ENCODE results near the gene FGF22. TPM values are rescaled to one million over a fixed set of nuclear protein-coding genes. Genes with fewer than 3 reads are reported as not detected.

Gene FGF22
- total RNA-seq, 1 donor from 2014 or later = 0.73 TPM

DNA sequence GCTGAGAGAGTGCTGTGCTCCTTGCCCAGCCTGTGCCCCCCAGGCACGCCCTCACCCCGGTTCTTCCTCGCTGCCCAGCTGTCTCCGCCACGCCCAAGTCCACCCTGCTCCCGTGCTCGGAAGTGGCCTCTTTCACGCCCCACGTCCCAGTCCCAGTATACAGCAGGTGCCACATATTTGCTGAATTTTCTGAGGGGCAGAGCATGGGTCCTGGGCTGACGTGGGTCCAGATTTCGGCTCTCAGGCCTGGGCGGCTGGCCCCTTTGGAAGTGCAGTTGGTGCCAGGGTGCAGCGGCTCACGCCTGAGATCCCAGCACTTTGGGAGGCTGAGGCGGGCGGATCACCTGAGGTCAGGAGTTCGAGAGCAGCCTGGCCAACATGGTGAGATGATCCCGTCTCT, 46.6 kb upstream of the FGF22 start:
- Mint-ChIP-seq H3K27me3 (peaks cover 10% of the 10 kb centered on the region), H3K36me3 (ENCODE audit: low read depth) (no peaks in the 10 kb centered on the region), H3K4me1 (peaks cover 10% of the 10 kb centered on the region), H3K27ac (no peak overlapping the region), H3K4me3 (no peak overlapping the region), H3K9me3 (no peaks in the 10 kb centered on the region)
- ChIA-PET CTCF (no interaction called here), POLR2A (no interaction called here)
- TF ChIP-seq, protein P1, sequence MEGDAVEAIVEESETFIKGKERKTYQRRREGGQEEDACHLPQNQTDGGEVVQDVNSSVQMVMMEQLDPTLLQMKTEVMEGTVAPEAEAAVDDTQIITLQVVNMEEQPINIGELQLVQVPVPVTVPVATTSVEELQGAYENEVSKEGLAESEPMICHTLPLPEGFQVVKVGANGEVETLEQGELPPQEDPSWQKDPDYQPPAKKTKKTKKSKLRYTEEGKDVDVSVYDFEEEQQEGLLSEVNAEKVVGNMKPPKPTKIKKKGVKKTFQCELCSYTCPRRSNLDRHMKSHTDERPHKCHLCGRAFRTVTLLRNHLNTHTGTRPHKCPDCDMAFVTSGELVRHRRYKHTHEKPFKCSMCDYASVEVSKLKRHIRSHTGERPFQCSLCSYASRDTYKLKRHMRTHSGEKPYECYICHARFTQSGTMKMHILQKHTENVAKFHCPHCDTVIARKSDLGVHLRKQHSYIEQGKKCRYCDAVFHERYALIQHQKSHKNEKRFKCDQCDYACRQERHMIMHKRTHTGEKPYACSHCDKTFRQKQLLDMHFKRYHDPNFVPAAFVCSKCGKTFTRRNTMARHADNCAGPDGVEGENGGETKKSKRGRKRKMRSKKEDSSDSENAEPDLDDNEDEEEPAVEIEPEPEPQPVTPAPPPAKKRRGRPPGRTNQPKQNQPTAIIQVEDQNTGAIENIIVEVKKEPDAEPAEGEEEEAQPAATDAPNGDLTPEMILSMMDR (IDR thresholded peaks at IDR 0.05) = no peak
- DNase-seq (no peak), ATAC-seq (ENCODE audit: low read depth) (no peak)
- intact Hi-C loops (cut with micrococcal nuclease) = no loop called here

DNA sequence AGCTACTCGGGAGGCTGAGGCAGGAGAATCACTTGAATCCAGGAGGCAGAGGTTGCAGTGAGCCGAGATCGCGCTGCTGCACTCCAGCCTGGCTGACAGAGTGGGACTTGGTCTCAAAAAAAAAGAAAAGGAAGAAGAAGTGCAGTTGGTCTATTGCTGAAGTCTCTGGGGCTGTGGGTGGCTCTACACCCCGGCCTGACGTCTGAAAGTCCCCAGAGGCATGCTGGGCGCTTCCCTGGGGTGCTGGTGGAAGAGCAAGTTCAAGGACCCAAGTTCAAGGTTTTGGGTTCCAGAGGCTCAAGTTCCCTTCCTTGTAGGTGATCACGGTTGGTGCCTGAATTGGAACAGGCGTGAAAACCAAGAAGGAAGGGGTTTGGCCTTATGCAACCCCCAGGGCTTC, 46.2 kb upstream of the FGF22 start:
- CTCF ChIA-PET = no interaction called here

DNA sequence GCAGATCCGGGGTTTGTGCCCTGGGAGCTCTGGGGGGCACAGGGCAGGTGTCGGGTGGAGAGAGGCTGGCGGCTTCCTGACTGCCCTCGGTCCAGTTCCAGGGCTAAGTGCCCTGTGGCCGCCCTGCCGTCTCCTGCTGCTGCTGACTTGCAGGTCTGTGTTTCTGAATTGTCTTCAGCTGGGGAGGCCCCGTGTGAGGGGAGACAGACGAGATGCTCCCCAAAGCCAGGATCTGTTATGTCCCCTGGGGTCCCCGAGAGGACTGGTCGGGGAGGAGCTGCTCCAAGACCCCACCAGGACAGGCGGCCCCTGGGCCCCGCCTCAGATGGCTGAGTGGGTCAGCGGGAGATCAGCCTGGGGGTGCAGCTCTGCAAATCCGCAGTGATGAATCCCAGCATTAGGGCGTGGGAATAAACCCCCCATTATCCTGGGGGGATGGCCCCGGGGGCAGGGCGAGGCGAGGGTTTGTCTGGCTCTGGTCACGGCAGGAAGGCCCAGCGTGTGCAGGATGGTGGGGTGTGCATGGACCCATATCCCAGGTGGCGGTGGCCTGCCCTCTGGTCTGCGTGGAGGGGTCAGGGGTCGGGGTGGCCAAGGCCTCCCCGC, 45.3 kb upstream of the FGF22 start:
- H3K4me1 Mint-ChIP-seq = peaks cover 3% of the 10 kb centered on the region
- ChIA-PET CTCF (no interaction called here), POLR2A (no interaction called here)
- no peak for ATAC-seq (ENCODE audit: low read depth)
- H3K27me3 Mint-ChIP-seq = peaks cover 10% of the 10 kb centered on the region
- no peak overlapping the region for H3K27ac Mint-ChIP-seq
- intact Hi-C loops (cut with micrococcal nuclease) = no loop called here
- H3K4me3 Mint-ChIP-seq = no peak overlapping the region
- H3K36me3 Mint-ChIP-seq (ENCODE audit: low read depth) = no peaks in the 10 kb centered on the region
- no peak for DNase-seq
- TF ChIP-seq, protein P1 (IDR thresholded peaks at IDR 0.05) = no peak
- H3K9me3 Mint-ChIP-seq = no peaks in the 10 kb centered on the region

More for the DNA sequence above, 46.2 kb upstream of the FGF22 start:
- no peak for DNase-seq
- Mint-ChIP-seq H3K4me3 (no peak overlapping the region), H3K27ac (no peak overlapping the region), H3K36me3 (ENCODE audit: low read depth) (no peaks in the 10 kb centered on the region), H3K9me3 (no peaks in the 10 kb centered on the region), H3K27me3 (peaks cover 10% of the 10 kb centered on the region), H3K4me1 (peaks cover 8% of the 10 kb centered on the region)
- intact Hi-C loops (cut with micrococcal nuclease) = no loop called here
- POLR2A ChIA-PET = no interaction called here
- ATAC-seq (ENCODE audit: low read depth) = peak; percentile 39
- TF ChIP-seq, protein P1 (IDR thresholded peaks at IDR 0.05) = no peak

DNA sequence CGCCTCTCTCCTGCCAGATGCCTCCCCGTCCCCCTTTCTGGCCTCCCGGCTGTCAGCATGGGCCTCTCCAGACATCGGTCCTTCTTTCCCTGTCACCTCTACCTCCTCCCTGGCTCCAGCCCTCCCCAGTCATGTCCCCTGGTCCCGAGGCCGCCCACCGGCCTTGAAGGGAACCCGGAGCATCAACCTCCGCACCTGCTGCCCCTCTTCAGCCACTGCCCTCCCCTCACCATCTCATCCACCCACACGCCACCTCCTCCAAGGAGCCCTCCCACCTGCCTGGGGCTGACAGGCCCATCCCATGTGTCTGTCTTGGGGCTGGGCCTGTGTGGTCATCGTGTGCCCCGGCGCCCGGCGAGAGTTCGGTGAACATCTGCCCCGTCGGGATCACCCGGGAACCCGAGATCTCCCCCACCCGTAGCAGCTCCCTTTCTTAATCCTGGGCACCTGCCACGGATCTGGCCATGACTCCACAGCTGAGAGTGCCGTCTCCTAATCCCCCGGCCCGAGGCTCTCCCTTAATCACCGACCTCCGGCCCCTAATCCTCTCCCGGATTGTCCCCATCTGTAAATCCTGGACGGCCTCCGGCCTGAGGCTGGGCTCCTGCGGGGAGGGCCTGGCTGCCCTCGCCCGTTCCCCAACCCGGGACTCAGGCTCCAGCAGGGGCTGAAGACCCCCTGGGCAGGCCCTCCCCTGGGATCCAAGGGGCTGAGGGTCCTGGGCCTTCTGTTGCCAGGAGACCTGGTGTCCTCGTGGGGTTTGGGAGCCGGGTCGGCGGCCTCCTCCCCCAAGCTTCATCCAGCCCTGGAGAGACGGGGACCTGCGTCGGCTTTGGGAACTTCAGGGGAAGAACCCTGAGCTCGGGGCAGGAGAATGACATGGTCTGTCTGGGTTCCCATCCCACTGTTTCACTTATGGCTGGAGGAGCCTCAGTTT, 44.1 kb upstream of the FGF22 start:
- intact Hi-C loops (cut with micrococcal nuclease) = no loop called here
- Mint-ChIP-seq H3K4me1 (peaks cover 3% of the 10 kb centered on the region), H3K27ac (no peak overlapping the region), H3K4me3 (no peak overlapping the region), H3K36me3 (ENCODE audit: low read depth) (no peaks in the 10 kb centered on the region), H3K27me3 (peaks cover 10% of the 10 kb centered on the region), H3K9me3 (no peaks in the 10 kb centered on the region)
- TF ChIP-seq, protein P1 (IDR thresholded peaks at IDR 0.05) = no peak
- ATAC-seq (ENCODE audit: low read depth) (no peak), DNase-seq (no peak)
- ChIA-PET CTCF (no interaction called here), POLR2A (no interaction called here)

DNA sequence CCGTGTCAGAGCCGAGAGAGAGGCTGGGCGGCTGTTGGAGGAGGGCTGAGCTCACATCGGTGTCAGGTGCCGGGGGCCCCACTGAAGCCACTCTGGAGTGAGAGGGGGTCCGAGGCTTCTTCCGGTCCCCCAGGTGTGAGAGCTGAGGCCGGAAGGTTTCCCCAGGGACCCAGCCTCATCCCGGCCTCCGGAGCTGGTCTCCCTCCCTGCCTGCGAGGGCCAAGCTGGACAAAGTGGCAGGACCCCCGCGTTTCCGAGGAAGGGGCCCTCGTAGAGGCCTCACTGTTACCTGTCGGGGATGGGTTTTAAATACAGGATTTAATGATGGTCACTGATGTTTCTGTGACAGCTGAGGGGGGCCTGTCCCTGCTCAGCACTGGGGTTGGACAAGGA, 43.4 kb upstream of the FGF22 start:
- Mint-ChIP-seq H3K27ac (no peak overlapping the region), H3K4me1 (peaks cover 3% of the 10 kb centered on the region), H3K9me3 (no peaks in the 10 kb centered on the region), H3K4me3 (no peak overlapping the region), H3K27me3 (peaks cover 8% of the 10 kb centered on the region), H3K36me3 (ENCODE audit: low read depth) (no peaks in the 10 kb centered on the region)
- intact Hi-C loops (cut with micrococcal nuclease) = no loop called here
- DNase-seq (no peak), ATAC-seq (ENCODE audit: low read depth) (no peak)
- TF ChIP-seq, protein P1 (IDR thresholded peaks at IDR 0.05) = no peak
- POLR2A ChIA-PET = no interaction called here
- CTCF ChIA-PET = no interaction called here
